RWPE2 (cell line): Measurements from ENCODE around the gene ERBIN.

Experiments used
- ATAC-seq: fragments of 200-7000 bp; cut with Tn5 transposase; 3 replicates; pipeline ENCODE4 v1.9.1; 2021; ENCODE audit warnings: low read depth
- DNase-seq: peaks from one replicate; pipeline ENCODE4 v3.0.0-alpha.2; 2020; ENCODE audit warnings: low spot score
- H3K27ac ChIP-seq: fragments of 450-650 bp; 2 replicates; pipeline ENCODE4 v1.5.1; 2017; ENCODE audit warnings: mild to moderate bottlenecking; ENCODE audit not compliant: poor library complexity, severe bottlenecking
- H3K27me3 ChIP-seq: fragments of 250-450 bp; sonication (Bioruptor Pico); 2 replicates; pipeline ENCODE4 v1.5.1; 2021; ENCODE audit warnings: mild to moderate bottlenecking, moderate library complexity; ENCODE audit not compliant: insufficient read depth, poor library complexity, severe bottlenecking
- H3K36me3 ChIP-seq: fragments of 250-450 bp; sonication (Bioruptor Pico); 2 replicates; pipeline ENCODE4 v1.5.1; 2020; ENCODE audit warnings: low read depth, mild to moderate bottlenecking, moderate library complexity
- H3K4me1 ChIP-seq: fragments of 250-450 bp; sonication (Bioruptor Pico); 2 replicates; pipeline ENCODE4 v1.5.1; 2021; ENCODE audit warnings: mild to moderate bottlenecking, moderate library complexity; ENCODE audit not compliant: insufficient read depth, poor library complexity, severe bottlenecking
- H3K4me3 ChIP-seq: fragments of 250-450 bp; sonication (Bioruptor Pico); 2 replicates; pipeline ENCODE4 v1.5.1; 2021; ENCODE audit warnings: mild to moderate bottlenecking, moderate library complexity; ENCODE audit not compliant: severe bottlenecking
- H3K9me3 ChIP-seq: fragments of 250-450 bp; sonication (Bioruptor Pico); 2 replicates; pipeline ENCODE4 v1.5.1; 2021; ENCODE audit warnings: mild to moderate bottlenecking, moderate library complexity; ENCODE audit not compliant: severe bottlenecking
- CTCF ChIP-seq: fragments of 450-650 bp; IDR thresholded peaks from one replicate; pipeline ENCODE4 v1.5.1; 2017; ENCODE audit warnings: mild to moderate bottlenecking, moderate library complexity; ENCODE audit not compliant: poor library complexity, severe bottlenecking

The ERBIN gene

GRCh38 chr5:65978251-65978650 lies 51.9 kb downstream of the ERBIN start:
- Histone ChIP-seq H3K27ac (no peak overlapping the region), H3K9me3 (no peaks in the 10 kb centered on the region), H3K27me3 (no peaks in the 10 kb centered on the region), H3K4me3 (no peak overlapping the region), H3K4me1 (peaks cover 9% of the 10 kb centered on the region), H3K36me3 (no peaks in the 10 kb centered on the region)
- TF ChIP-seq CTCF: no peak
- no peak for DNase-seq
- no peak for ATAC-seq

GRCh38 chr5:65981548-65981947 lies 55.2 kb downstream of the ERBIN start:
- no peak for DNase-seq
- Histone ChIP-seq H3K4me3 (no peak overlapping the region), H3K4me1 (peaks cover 9% of the 10 kb centered on the region), H3K36me3 (peaks cover 4% of the 10 kb centered on the region; the same call in 1 of the 2 replicates), H3K9me3 (no peaks in the 10 kb centered on the region), H3K27me3 (no peaks in the 10 kb centered on the region), H3K27ac (no peak overlapping the region)
- ATAC-seq: no peak
- no peak for TF ChIP-seq CTCF

- ATAC-seq (no peak), DNase-seq (no peak)
- TF ChIP-seq CTCF: no peak
- H3K27ac ChIP-seq: peak overlapping the region; percentile 4
- no peaks in the 10 kb centered on the region for H3K9me3 ChIP-seq
- H3K4me3 ChIP-seq: no peak overlapping the region
- no peaks in the 10 kb centered on the region for H3K27me3 ChIP-seq
- peaks cover 4% of the 10 kb centered on the region; the same call in 1 of the 2 replicates for H3K36me3 ChIP-seq
- H3K4me1 ChIP-seq: peaks cover 9% of the 10 kb centered on the region
Observed at GRCh38 chr5:65981969-65982619, 55.7 kb downstream of the ERBIN start.

- ATAC-seq: no peak; the same call in 2 of the 3 replicates
- Histone ChIP-seq H3K9me3 (no peaks in the 10 kb centered on the region), H3K27ac (peak overlapping the region; percentile 4), H3K4me3 (no peak overlapping the region), H3K36me3 (peaks cover 4% of the 10 kb centered on the region; the same call in 1 of the 2 replicates), H3K27me3 (no peaks in the 10 kb centered on the region), H3K4me1 (peaks cover 9% of the 10 kb centered on the region)
- DNase-seq: no peak
- no peak for TF ChIP-seq CTCF
Observed at GRCh38 chr5:65982635-65983034, 56.3 kb downstream of the ERBIN start.
